Psoas muscle (tissue), 8 donors: Measurements from ENCODE around the gene LY6G6D. TPM values are rescaled to one million over a fixed set of nuclear protein-coding genes. Genes with fewer than 3 reads are reported as not detected.

Source experiments
- ATAC-seq, 4 donors: fragments of 200-7000 bp; cut with Tn5 transposase; one replicate each; pipeline ENCODE4 v1.9.1; 2020; ENCODE audit warnings: moderate library complexity in 3 of 4, mild to moderate bottlenecking in 2 of 4
- DNase-seq, 2 donors: peaks; one replicate each; pipeline ENCODE4 v3.0.0-alpha.2; 2020
- H3K27ac ChIP-seq: fragments of 200-600 bp; one replicate; pipeline ENCODE4 v1.8.0; 2022
- H3K27me3 ChIP-seq, 3 donors: fragments of 200-600 bp in 1 of 3; one replicate each; pipeline versions ENCODE4 v1.6.1 to v1.8.0; 2013 to 2022; ENCODE audit warnings: low read length in 2 of 3, mild to moderate bottlenecking in 2 of 3, moderate library complexity in 1 of 3; ENCODE audit not compliant: insufficient read depth in 3 of 3
- H3K36me3 ChIP-seq, 2 donors: fragments of 200-600 bp in 1 of 2; one replicate each; pipeline versions ENCODE4 v1.6.1 to v1.8.0; 2013 to 2022; ENCODE audit warnings: low read depth in 1 of 2, mild to moderate bottlenecking in 1 of 2, moderate library complexity in 1 of 2; ENCODE audit not compliant: insufficient read depth in 1 of 2
- H3K4me1 ChIP-seq: fragments of 200-600 bp; one replicate; pipeline ENCODE4 v1.8.0; 2022
- H3K4me3 ChIP-seq: fragments of 200-600 bp; one replicate; pipeline ENCODE4 v1.8.0; 2022; ENCODE audit warnings: mild to moderate bottlenecking
- H3K9me3 ChIP-seq: fragments of 200-600 bp; one replicate; pipeline ENCODE4 v1.8.0; 2022
- WGBS, 3 donors: extraction: QIAGEN DNeasy Blood & Tissue Kit; methylation state at CpG; one replicate each; pipeline versions ENCODE4 v1.1.6 to v1.1.7; 2013; 5-methylcytosine and 5-hydroxymethylcytosine counted together
- intact Hi-C, 2 donors: fragments of 100-400 bp; cut with DNase I; formaldehyde crosslinking; loops; one replicate each; pipeline versions ENCODE4 v1.11.0 to v1.14.2; 2022
- polyA plus RNA-seq, 3 donors: library from polyadenylated mRNA; stranded (reverse); fragments of 200-250 nt; gene quantifications; one replicate each; pipeline ENCODE4 v1.2.3, GENCODE V29; 2013
- total RNA-seq, 4 donors: library from RNA; stranded (reverse); fragmentation: NEBNext Ultra II Directional in 2 of 4; extraction: Animal tissue kit (Norgen Biotek cat#: 25700) in 2 of 4; gene quantifications; one replicate each; pipeline versions ENCODE4 v1.2.1 to v1.2.4, GENCODE V29; 2021 to 2023
- TF ChIP-seq, protein P1 (sequence below): fragments of 200-600 bp; IDR thresholded peaks from one replicate; pipeline ENCODE4 v1.8.0; 2022; ENCODE audit warnings: antibody characterized with exemption
- donor health status: healthy with polysubstance abuse.
- donor health status: DM: no; HTN: no; CAD: no; lungs with moderate emphysema.
- donor health status: Bipolar disorder and iron deficiency.
- donor health status: healthy.
- donor health status: DM: yes; HTN: yes; CAD: no.
- donor health status: DM: no; HTN: no; CAD: no.
- donor health status: DM: no; HTN: no; CAD: no.
- donor health status: DM: yes; HTN: yes; CAD: no.

Gene LY6G6D
- total and polyA plus RNA-seq, 7 donors, result not detected

DNA sequence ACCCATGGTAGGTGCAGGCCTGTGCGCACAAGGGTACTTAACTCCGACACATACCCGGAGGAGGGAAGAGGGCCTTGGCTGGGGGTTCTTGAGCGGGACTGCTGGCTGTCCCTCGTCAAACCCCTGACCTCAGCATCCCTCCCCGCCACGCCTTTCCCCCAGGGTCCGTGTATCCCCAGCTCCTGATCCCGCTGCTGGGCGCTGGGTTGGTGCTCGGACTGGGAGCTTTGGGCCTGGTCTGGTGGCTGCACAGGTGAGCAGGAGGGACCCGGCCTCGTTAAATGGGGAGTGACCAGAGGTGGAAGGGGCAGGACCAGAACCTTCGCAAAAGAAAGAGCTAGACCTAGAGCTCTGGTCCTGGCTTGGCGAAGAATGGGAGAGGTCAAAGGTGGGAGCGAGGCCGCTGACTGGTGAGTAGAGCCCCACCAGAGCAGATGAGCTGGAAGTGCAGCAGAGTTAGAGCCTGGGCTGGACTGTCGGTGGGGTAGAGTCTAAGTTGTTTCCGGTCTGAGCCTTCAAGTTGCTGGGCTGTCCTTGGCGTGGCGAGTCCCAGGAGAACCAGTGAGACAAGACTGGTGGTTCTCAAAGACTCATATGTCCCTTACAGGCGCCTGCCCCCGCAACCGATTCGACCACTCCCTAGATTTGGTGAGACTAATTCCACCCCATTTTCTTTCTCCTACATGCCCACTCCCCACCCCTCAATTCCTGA is 9.0 kb downstream of the LY6G6D start:
- intact Hi-C loops, result no loop called here
- peaks cover 6% of the 10 kb centered on the region for H3K4me1 ChIP-seq
- 77 to 84% (median 83%) methylated on average over 23 to 25 of the region's 25 CpGs for WGBS, 3 donors
- ATAC-seq (no peak), DNase-seq (peak in 1 of 2 donors; percentile 66)
- TF ChIP-seq, protein P1, sequence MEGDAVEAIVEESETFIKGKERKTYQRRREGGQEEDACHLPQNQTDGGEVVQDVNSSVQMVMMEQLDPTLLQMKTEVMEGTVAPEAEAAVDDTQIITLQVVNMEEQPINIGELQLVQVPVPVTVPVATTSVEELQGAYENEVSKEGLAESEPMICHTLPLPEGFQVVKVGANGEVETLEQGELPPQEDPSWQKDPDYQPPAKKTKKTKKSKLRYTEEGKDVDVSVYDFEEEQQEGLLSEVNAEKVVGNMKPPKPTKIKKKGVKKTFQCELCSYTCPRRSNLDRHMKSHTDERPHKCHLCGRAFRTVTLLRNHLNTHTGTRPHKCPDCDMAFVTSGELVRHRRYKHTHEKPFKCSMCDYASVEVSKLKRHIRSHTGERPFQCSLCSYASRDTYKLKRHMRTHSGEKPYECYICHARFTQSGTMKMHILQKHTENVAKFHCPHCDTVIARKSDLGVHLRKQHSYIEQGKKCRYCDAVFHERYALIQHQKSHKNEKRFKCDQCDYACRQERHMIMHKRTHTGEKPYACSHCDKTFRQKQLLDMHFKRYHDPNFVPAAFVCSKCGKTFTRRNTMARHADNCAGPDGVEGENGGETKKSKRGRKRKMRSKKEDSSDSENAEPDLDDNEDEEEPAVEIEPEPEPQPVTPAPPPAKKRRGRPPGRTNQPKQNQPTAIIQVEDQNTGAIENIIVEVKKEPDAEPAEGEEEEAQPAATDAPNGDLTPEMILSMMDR, result no peak
- H3K9me3 ChIP-seq, result no peaks in the 10 kb centered on the region
- H3K4me3 ChIP-seq, result no peak overlapping the region
- no peaks in the 10 kb centered on the region for H3K27me3 ChIP-seq
- peaks cover 0 to 16% of the 10 kb centered on the region in 2 donors for H3K36me3 ChIP-seq
- no peak overlapping the region for H3K27ac ChIP-seq

- TF ChIP-seq, protein P1, result no peak
- H3K27me3 ChIP-seq, result no peaks in the 10 kb centered on the region
- no peak for DNase-seq
- no peaks in the 10 kb centered on the region for H3K9me3 ChIP-seq
- peaks cover 0 to 17% of the 10 kb centered on the region in 2 donors for H3K36me3 ChIP-seq
- intact Hi-C loops, result no loop called here
- no peak overlapping the region for H3K4me3 ChIP-seq
- H3K27ac ChIP-seq, result no peak overlapping the region
- no peak for ATAC-seq
- 86 to 90% (median 89%) methylated on average over 12 of the region's 12 CpGs for WGBS, 3 donors
- peaks cover 6% of the 10 kb centered on the region for H3K4me1 ChIP-seq
Observed at GRCh38 chr6:31725502-31726350, 10.6 kb downstream of the LY6G6D start.

DNA sequence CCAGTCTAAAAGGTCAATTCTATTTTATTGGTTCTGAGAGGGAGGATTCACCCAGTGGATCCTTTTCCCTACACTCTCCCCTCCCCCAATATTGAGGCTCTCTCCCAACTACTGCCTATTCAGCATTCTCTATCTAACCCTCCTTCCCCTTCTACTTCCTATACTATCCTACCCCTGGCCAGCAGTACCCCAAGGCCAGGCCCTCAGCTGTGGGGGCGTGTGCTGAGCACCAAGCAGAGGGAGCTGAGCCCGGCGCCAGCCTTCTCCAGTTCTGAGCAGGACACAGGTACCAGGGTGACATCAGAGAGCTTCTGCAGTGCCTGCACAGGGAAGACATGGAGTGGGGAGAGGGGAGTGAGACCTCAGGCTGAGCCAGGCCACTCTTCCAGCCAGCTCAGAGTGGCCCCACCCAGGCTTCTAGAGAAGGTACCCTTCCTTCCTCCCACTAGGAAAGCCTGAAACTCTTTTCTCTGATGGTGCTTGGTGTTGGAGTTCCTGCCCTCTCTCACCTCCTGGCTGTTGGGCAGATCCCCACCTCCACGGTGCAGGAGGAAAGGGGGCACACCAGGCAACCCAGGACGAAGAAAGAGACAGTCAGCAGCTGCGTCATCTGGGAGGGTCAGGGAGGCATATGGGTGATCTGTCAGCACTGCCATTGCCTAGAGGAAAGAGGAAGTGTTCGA is 12.0 kb downstream of the LY6G6D start:
- TF ChIP-seq, protein P1, result no peak
- intact Hi-C loops, result no loop called here
- WGBS, 3 donors, result 76 to 80% (median 77%) methylated on average over 6 to 7 of the region's 7 CpGs
- Histone ChIP-seq H3K4me3 (no peak overlapping the region), H3K27ac (no peak overlapping the region), H3K36me3 (peaks cover 0 to 32% of the 10 kb centered on the region in 2 donors), H3K27me3 (no peaks in the 10 kb centered on the region), H3K9me3 (no peaks in the 10 kb centered on the region), H3K4me1 (peaks cover 11% of the 10 kb centered on the region)
- ATAC-seq (no peak), DNase-seq (no peak)

GRCh38 chr6:31727717-31728671 is 12.8 kb downstream of the LY6G6D start:
- Histone ChIP-seq H3K27ac (no peak overlapping the region), H3K4me3 (peak overlapping the region; percentile 72), H3K36me3 (peaks cover 0 to 40% of the 10 kb centered on the region in 2 donors), H3K27me3 (no peaks in the 10 kb centered on the region), H3K9me3 (no peaks in the 10 kb centered on the region), H3K4me1 (peaks cover 11% of the 10 kb centered on the region)
- ATAC-seq (no peak), DNase-seq (no peak)
- intact Hi-C loops, result no loop called here
- 68 to 76% (median 72%) methylated on average over 34 to 41 of the region's 41 CpGs for WGBS, 3 donors
- TF ChIP-seq, protein P1, result no peak
